GM21390 (cell line): Measurements from ENCODE around the gene FBXW12.

Experiments used
- ATAC-seq: cut with Tn5 transposase; IDR thresholded peaks from one replicate; pipeline ENCODE4 v1.9.1; 2021; ENCODE audit not compliant: unreplicated experiment

The FBXW12 gene

GRCh38 chr3:48406443-48407431 is 34.7 kb downstream of the FBXW12 start:
- no peak for ATAC-seq

- no peak for ATAC-seq
These were observed 35.6 kb downstream of the FBXW12 start for GRCh38 chr3:48407542-48408099.

GRCh38 chr3:48408823-48409281 is 36.8 kb downstream of the FBXW12 start:
- ATAC-seq: no peak

GRCh38 chr3:48409291-48410201 is 37.5 kb downstream of the FBXW12 start:
- ATAC-seq: no peak

- ATAC-seq: no peak
These were observed 38.4 kb downstream of the FBXW12 start for GRCh38 chr3:48410205-48411040.

- no peak for ATAC-seq
These were observed 39.1 kb downstream of the FBXW12 start for GRCh38 chr3:48411041-48411588.

- ATAC-seq: no peak
These were observed 39.8 kb downstream of the FBXW12 start for GRCh38 chr3:48411606-48412374.

GRCh38 chr3:48412375-48413001 is 40.5 kb downstream of the FBXW12 start:
- no peak for ATAC-seq

GRCh38 chr3:48413086-48413485 is 41.1 kb downstream of the FBXW12 start:
- ATAC-seq: no peak

GRCh38 chr3:48413611-48414010 is 41.6 kb downstream of the FBXW12 start:
- no peak for ATAC-seq

GRCh38 chr3:48414376-48415250 is 42.6 kb downstream of the FBXW12 start:
- ATAC-seq: no peak

GRCh38 chr3:48415251-48415953 is 43.4 kb downstream of the FBXW12 start:
- no peak for ATAC-seq

- no peak for ATAC-seq
These were observed 44.1 kb downstream of the FBXW12 start for GRCh38 chr3:48416091-48416505.

GRCh38 chr3:48416546-48416945 is 44.5 kb downstream of the FBXW12 start:
- ATAC-seq: no peak

- ATAC-seq: no peak
These were observed 45.6 kb downstream of the FBXW12 start for GRCh38 chr3:48417529-48418108.

- ATAC-seq: no peak
These were observed 46.1 kb downstream of the FBXW12 start for GRCh38 chr3:48418140-48418539.

GRCh38 chr3:48418651-48419050 is 46.6 kb downstream of the FBXW12 start:
- no peak for ATAC-seq
